Left lung (tissue), 10 donors: ENCODE results near the gene GPR35. TPM values are rescaled to one million over a fixed set of nuclear protein-coding genes. Genes with fewer than 3 reads are reported as not detected.
A peak's percentile ranks its signal among the peaks of the same experiment; 100 is the strongest.

Experiments used
- ATAC-seq: fragments of 200-7000 bp; cut with Tn5 transposase; one replicate; pipeline ENCODE4 v1.9.1; 2020; ENCODE audit warnings: moderate library complexity
- DNase-seq, 4 donors: peaks; one replicate each; pipeline ENCODE4 v3.0.0-alpha.2; 2013 to 2020
- H3K27ac ChIP-seq, 2 donors: fragments of 200-600 bp; sonication (generic) in 1 of 2; one replicate each; pipeline versions ENCODE4 v1.5.0 to v1.8.0; 2020 to 2021
- H3K27me3 ChIP-seq, 2 donors: fragments of 200-600 bp; sonication (generic) in 1 of 2; one replicate each; pipeline versions ENCODE4 v1.5.0 to v1.8.0; 2020 to 2021
- H3K36me3 ChIP-seq, 2 donors: fragments of 200-600 bp; sonication (generic) in 1 of 2; one replicate each; pipeline versions ENCODE4 v1.5.0 to v1.8.0; 2020 to 2021
- H3K4me1 ChIP-seq, 2 donors: fragments of 200-600 bp; one replicate each; pipeline ENCODE4 v1.8.0; 2021
- H3K4me3 ChIP-seq, 2 donors: fragments of 200-600 bp; sonication (generic) in 1 of 2; one replicate each; pipeline versions ENCODE4 v1.5.0 to v1.8.0; 2020 to 2021; ENCODE audit warnings: mild to moderate bottlenecking in 1 of 2
- H3K9me3 ChIP-seq, 2 donors: fragments of 200-600 bp; sonication (generic) in 1 of 2; one replicate each; pipeline versions ENCODE4 v1.5.0 to v1.8.0; 2020 to 2021
- CTCF ChIP-seq, 2 donors: fragments of 200-600 bp; sonication (generic) in 1 of 2; IDR thresholded peaks; one replicate each; pipeline versions ENCODE4 v1.5.0 to v1.8.0; 2021; ENCODE audit warnings: antibody characterized with exemption in 2 of 2
- intact Hi-C, 2 donors: fragments of 100-400 bp; cut with DNase I; formaldehyde crosslinking; loops; one replicate each; pipeline versions ENCODE4 v1.11.2 to v1.14.2; 2022
- polyA plus RNA-seq, 6 donors: library from polyadenylated mRNA; unstranded; fragments of 120-200 nt; gene quantifications; one replicate each; pipeline ENCODE4 v1.2.1, GENCODE V29; 2013; ENCODE audit not compliant: insufficient read length in 6 of 6
- total RNA-seq, 2 donors: library from RNA; stranded (reverse); fragmentation: NEBNext Ultra II Directional; extraction: Animal tissue kit (Norgen Biotek cat#: 25700); gene quantifications; one replicate each; pipeline ENCODE4 v1.2.1, GENCODE V29; 2021
- donor health status: DM: no; HTN: yes; CAD: no.
- donor health status: DM: no; HTN: no; CAD: no.

The GPR35 gene
- total and polyA plus RNA-seq, 8 donors = 1.1 to 6.0 (median 2.7) TPM

- intact Hi-C loops = no loop called here
- peaks cover 0 to 30% of the 10 kb centered on the region in 2 donors for H3K4me1 ChIP-seq
- peaks cover 0 to 17% of the 10 kb centered on the region in 2 donors for H3K36me3 ChIP-seq
- no peaks in the 10 kb centered on the region for H3K9me3 ChIP-seq
- no peak overlapping the region for H3K4me3 ChIP-seq
- no peak overlapping the region for H3K27ac ChIP-seq
- DNase-seq = peak in 1 of 4 donors; percentile 49
- TF ChIP-seq CTCF (IDR thresholded peaks at IDR 0.05) = no peak
- peaks cover 0 to 20% of the 10 kb centered on the region in 2 donors for H3K27me3 ChIP-seq
- ATAC-seq = no peak
Measured at GRCh38 chr2:240627736-240628506, 2.6 kb downstream of the GPR35 start.

- no peak overlapping the region for H3K4me3 ChIP-seq
- H3K36me3 ChIP-seq = peaks cover 0 to 17% of the 10 kb centered on the region in 2 donors
- H3K27ac ChIP-seq = no peak overlapping the region
- peaks cover 0 to 3% of the 10 kb centered on the region in 2 donors for H3K9me3 ChIP-seq
- peaks cover 0 to 28% of the 10 kb centered on the region in 2 donors for H3K4me1 ChIP-seq
- no peak for TF ChIP-seq CTCF (IDR thresholded peaks at IDR 0.05)
- peaks cover 0 to 20% of the 10 kb centered on the region in 2 donors for H3K27me3 ChIP-seq
- intact Hi-C loops = no loop called here
- ATAC-seq (no peak), DNase-seq (peak in 1 of 4 donors; percentile 37)
Measured at GRCh38 chr2:240628507-240628807, 3.2 kb downstream of the GPR35 start.

- Histone ChIP-seq H3K9me3 (peaks cover 0 to 8% of the 10 kb centered on the region in 2 donors), H3K36me3 (peaks cover 0 to 17% of the 10 kb centered on the region in 2 donors), H3K4me3 (no peak overlapping the region), H3K27ac (no peak overlapping the region), H3K4me1 (peaks cover 0 to 25% of the 10 kb centered on the region in 2 donors), H3K27me3 (peaks cover 0 to 20% of the 10 kb centered on the region in 2 donors)
- ATAC-seq = no peak
- no peak for TF ChIP-seq CTCF (IDR thresholded peaks at IDR 0.05)
- intact Hi-C loops = no loop called here
- peak in 2 of 4 donors; percentile 25 to 74 for DNase-seq
Measured at GRCh38 chr2:240628808-240629618, 3.7 kb downstream of the GPR35 start.

GRCh38 chr2:240629619-240629967, 4.3 kb downstream of the GPR35 start:
- Histone ChIP-seq H3K36me3 (peaks cover 0 to 17% of the 10 kb centered on the region in 2 donors), H3K9me3 (peaks cover 0 to 14% of the 10 kb centered on the region in 2 donors), H3K27ac (no peak overlapping the region), H3K27me3 (peaks cover 0 to 20% of the 10 kb centered on the region in 2 donors), H3K4me1 (peaks cover 0 to 19% of the 10 kb centered on the region in 2 donors), H3K4me3 (no peak overlapping the region)
- ATAC-seq (no peak), DNase-seq (no peak)
- intact Hi-C loops = no loop called here
- no peak for TF ChIP-seq CTCF (IDR thresholded peaks at IDR 0.05)
